Eye (tissue), 1 donor: ENCODE results near the gene PDLIM4.

Source experiments
- DNase-seq: peaks from one replicate; pipeline ENCODE4 v3.0.0-alpha.2; 2015

Gene PDLIM4

GRCh38 chr5:132254321-132254977 is 3.0 kb upstream of the PDLIM4 start:
- no peak for DNase-seq

- DNase-seq = no peak
These were observed 1.3 kb upstream of the PDLIM4 start for GRCh38 chr5:132256086-132256782.

GRCh38 chr5:132256783-132257130 is 739 bp upstream of the PDLIM4 start:
- no peak for DNase-seq

GRCh38 chr5:132258102-132259068 is 889 bp downstream of the PDLIM4 start:
- no peak for DNase-seq

- DNase-seq = peak; percentile 91
These were observed 1.8 kb downstream of the PDLIM4 start for GRCh38 chr5:132259069-132259851.

- DNase-seq = no peak
These were observed 2.6 kb downstream of the PDLIM4 start for GRCh38 chr5:132260051-132260450.

GRCh38 chr5:132260714-132261551 is 3.4 kb downstream of the PDLIM4 start:
- DNase-seq = no peak

GRCh38 chr5:132261881-132262845 is 4.7 kb downstream of the PDLIM4 start:
- no peak for DNase-seq

- DNase-seq = no peak
These were observed 5.5 kb downstream of the PDLIM4 start for GRCh38 chr5:132262882-132263547.

GRCh38 chr5:132263548-132264261 is 6.2 kb downstream of the PDLIM4 start:
- DNase-seq = no peak

- DNase-seq = no peak
These were observed 7.2 kb downstream of the PDLIM4 start for GRCh38 chr5:132264546-132265335.

- DNase-seq = peak; percentile 83
These were observed 8.0 kb downstream of the PDLIM4 start for GRCh38 chr5:132265336-132266030.

- no peak for DNase-seq
These were observed 8.7 kb downstream of the PDLIM4 start for GRCh38 chr5:132266031-132266835.

- DNase-seq = no peak
These were observed 9.3 kb downstream of the PDLIM4 start for GRCh38 chr5:132266836-132267160.

GRCh38 chr5:132267166-132267739 is 9.8 kb downstream of the PDLIM4 start:
- no peak for DNase-seq

- peak; percentile 77 for DNase-seq
These were observed 10.7 kb downstream of the PDLIM4 start for GRCh38 chr5:132267931-132268768.
